NOMO-1 (cell line): ENCODE results near the gene RDX.

Source experiments
- DNase-seq, 2 experiments: peaks; one replicate each; lab custom pipeline; 2025; ENCODE audit not compliant: unreplicated experiment in 2 of 2; lab: John Stamatoyannopoulos, UW

RDX gene

DNA sequence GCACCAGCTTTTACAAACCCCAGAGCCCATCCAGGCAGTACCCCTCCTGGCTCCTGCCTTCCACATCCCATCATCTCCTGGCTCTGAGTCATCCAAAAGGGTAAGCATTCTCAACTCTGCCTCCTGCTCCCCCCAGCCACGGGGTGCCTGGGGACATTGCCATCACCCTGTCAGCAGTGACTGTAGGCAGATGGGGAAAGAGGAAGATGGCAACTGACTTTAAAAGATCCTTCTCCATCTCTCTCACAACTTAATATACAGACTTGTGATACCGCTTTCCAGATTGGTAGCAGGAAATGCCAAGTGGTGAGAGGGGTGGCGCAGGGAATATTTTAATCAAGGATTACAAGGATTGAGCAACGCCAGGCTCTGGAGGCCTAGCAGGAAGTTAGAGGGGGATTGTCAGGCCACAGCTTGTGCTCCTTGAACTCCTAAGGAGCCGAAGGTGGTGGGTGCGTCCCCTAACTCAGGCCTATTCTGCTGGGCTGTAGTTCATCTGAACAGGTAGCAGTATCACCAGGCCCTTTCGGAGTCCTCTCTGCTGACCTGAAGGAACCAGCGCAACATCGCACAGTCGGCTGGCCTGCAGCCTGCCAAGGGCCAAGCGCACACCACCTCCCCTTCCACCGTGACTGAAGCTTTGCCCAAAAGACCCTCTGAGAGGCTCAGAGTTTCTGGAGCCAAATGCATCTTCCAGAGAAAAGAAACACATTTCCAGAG, 119.9 kb downstream of the RDX start:
- DNase-seq: no peak

DNA sequence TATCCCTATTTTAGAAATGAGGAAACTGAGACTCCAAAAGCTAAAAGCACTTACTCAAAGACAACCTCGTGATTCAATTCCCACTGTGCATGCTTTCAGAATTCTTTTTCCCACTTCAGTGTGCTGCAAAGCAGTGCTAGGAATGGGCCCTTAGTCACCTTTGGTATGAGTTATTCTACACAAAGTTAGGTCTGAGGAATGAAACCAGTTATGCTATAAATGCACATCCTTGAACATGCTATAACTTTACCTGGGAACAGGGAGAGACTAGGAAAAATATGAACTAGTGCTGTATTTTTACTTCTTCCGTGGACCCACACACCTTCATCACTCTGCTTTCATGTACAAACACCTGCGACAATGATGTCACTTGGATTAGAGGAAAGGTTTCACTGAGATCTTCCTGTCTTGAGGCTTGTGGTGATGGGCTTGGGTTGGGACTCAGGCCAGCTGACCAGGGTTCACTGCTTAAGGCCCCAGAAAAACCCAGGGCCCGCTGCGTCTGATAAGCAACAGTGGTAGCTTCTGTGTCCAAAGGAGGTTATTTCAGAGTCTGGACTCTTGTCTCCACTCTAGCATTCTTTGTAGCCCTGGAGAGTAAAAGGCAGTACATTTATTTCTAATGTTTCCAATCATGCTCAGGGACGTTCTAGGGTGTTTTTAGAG, 121.6 kb downstream of the RDX start:
- DNase-seq: no peak

DNA sequence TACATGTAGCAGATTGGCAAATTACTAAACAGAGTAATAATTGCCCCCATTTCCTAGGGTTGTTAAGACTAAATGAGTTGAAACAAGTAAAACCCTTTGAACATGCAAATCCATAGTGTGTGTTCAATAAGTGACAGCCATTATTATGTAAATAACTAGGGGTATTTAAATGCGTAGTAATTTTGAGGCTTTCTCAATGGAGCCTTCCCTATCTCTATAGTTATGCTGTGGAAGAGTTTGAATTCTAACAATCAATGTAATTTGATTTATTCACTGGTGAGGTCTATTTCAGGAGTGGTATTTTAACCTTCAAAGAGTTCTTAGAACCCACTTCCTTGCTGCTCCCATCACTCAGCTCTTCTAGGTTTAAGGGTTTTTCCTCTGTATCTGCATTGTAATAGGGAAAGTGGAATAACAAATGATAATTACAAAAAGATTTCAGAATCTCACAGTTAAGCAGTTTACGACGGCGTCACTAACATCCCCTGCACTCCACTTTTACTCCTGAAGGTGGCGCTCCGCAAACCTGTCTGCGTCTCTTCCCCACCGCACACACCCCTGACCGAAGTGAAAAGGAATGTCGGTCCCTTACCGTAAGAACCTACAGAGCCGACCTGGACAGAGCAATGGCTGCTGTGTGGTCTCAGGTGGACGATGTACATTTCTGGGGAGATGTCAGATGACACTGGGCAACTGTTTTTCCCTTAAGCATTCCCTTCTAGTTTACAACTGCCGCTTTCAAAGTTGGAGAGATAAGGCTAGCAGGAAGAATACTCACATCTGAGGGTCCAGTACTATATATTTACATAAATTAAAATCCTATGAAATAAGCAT, 122.4 kb downstream of the RDX start:
- DNase-seq: peak; percentile 16 to 29

DNA sequence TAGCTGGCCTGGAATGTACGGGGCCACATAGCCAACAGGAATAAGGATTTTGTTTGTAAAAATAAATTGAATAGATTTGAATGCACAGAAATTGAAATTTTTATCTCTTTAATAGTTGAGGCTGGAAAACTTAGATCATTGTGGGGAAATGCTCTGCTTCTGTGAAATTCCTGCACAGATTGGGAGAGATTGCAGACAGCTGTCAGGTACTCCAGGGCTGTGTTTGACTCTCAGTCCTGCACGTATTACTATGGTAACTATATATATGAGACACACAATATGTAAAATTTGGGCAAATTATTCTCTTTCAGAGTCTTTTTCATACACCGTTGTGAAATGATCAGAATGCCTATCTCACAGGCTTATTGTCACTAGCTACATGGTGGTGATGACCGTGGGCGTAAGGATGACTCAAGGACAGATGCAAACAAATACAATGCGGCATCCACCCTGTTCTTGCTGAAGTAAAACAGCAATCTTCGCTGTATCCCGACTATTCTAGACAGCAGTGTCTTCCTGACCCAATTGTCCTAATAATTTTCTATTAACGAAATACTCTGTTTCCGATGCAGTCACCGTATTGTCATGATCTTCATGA, 123.8 kb downstream of the RDX start:
- no peak for DNase-seq

DNA sequence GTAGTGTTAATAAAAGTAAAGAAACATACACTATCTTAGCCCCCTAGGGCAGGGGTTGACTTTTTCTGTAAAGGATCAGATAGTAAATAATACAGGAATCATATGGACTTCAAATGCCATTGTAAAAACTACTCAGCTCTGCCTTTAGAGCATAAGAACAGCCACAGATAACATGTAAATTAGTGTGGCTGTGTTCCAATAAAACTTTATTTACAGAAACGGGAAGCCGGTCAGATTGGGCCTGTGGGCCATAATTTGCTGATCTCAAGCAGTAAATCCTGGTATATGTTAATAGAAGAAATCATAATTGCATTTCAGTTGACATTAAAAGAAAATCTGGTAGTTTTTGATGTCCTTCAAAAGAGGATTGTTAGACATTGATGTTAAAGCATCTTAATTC, 126.7 kb downstream of the RDX start:
- DNase-seq: no peak

DNA sequence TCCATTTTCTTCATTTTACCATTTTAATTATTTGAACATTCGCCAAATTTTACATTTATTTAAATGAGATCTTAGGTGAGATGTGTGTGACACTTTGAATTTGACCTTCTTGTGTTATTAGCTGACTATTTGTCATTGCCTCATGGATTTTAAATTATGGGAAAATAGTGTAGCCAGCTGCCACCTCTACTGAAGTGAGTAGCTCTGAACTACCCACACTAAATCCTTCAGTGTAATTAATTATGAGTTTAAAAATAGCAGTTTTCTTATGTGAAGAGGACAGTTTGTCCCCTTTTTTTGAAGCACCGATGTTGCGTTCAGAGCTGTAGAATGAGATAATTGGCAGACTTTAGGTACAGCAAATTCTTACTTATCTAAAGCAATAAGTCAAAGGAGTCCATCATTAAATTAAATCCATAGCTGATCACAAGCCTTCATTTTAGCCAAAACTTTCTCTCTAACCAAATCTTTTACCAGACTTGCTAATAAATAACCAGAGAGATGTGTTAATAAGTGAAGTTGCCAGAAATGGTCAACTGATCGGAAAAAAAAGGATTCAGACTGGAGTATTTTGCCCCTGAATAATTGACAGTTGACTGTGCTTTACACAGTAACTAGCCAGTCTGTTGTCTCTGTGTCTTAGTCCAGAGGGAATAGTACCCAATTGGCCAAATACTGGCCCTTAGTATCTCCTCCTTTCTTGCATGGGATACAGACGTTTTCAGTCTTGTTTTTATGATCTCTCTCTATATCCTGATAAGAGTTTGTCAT, 128.2 kb downstream of the RDX start:
- DNase-seq: no peak

DNA sequence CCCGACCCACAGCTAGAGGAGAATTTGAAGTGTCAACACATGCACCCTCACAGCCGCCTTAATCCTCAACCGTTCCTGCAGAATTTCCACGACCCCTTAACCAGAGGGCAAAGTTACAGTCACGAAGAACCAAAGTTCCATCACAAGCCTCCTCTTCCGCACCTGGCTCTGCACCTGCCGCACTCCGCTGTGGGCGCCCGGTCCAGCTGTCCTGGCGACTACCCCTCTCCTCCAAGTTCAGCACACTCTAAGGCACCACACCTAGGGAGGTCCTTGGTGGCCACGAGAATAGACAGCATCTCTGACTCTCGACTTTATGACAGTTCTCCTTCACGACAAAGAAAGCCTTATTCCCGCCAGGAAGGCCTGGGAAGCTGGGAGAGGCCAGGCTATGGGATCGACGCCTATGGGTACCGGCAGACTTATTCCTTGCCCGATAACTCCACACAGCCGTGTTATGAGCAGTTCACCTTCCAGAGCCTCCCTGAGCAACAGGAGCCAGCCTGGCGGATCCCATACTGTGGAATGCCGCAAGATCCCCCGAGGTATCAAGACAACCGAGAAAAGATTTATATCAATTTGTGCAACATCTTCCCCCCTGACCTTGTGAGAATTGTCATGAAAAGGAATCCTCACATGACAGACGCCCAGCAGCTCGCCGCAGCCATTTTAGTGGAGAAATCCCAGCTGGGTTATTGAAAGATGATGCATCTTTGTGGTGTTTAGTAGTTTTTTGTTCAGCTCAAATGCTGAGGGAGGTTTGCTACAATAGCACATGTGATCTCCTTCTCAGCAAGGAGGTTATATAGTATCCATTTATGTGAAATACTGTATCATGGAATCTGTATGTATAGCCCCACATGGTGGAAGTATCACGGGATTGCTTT, 131.1 kb downstream of the RDX start:
- no peak for DNase-seq

DNA sequence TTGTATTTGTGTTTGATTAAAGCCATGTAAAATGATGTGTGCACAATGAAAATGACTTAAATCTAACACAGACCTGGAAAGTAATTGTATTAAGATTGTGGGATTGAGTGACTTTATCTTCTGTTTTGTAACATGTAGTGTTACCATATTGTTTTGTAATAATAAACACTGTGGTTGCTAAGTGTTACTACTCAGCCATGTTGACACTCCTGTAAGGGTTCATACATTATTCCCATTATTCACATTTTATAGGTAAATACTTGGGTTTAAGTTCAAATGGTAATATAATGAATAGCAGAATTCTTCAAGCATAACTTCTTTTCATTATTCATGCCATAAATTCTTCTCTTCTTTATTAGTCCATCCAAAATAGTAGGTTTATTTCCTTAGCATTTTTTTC, 134.2 kb downstream of the RDX start:
- DNase-seq: no peak

DNA sequence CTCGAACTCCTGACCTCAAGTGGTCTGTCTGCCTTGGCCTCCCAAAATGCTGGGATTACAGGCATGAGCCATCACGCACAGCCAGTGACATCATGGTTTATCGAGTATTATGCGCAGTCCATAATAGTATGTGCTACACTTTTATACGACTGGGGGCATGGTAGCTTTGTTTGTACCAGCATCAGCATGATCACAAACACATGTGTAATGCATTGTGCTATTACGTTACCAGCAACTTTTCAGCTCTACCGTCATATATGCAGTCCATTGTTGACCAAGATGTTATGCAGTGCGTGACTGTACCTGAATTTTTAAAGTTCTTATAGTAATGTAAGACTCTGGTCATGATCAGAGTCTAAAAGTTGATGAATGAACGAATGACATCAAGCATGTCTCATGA, 135.4 kb downstream of the RDX start:
- no peak for DNase-seq

DNA sequence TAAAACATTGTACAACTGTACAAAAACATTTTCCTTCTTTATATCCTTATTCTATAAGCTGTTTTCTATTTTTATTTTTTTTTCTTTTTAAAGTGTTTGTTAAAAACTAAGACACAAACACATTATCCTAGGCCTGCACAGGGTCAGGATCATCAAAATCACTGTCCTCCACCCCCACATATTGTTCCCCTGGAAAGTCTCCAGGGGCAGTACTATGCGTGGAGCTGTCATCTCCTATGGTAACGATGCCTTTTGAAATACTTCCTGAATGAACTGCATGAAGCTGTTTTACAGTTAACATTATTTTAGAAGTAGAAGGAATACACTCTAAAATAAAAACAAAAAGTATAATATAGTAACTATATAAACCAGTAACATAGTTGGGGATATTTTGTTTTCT, 136.0 kb downstream of the RDX start:
- DNase-seq: no peak

DNA sequence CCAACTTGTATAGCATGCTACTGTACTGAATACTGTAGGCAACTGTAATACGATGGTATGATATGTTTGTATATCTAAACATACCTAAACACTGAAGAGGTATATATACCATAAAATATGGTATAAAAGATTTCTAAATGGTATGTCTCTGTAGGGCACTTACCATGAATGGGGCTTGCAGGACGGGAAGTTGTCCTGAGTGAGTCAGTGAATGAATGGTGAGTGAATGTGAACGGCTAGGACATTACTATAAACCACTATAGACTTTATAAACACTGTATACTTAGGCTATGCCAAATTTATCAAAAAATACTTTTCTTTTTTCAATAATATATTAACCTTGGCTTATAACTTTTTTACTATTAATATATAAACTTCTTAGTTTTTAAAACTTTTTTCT, 136.4 kb downstream of the RDX start:
- DNase-seq: no peak

DNA sequence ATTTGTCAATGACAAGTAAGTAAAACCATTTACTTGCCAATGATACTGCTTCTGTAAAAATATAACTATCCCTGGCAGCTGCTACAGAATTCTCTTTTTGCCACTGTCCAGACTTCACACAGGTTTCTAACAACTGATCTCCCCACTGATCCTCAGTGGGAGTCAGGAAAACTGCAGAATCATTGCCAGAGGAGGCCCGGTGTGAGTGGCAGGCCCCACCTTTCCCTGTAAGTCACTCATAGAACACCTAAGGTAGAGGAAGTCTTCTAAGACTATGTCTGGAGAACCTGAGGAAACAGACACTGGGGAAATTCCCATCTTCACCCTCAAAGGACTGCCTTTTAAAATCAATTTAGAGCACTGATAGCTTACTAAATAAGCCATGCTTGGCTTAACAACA, 136.9 kb downstream of the RDX start:
- no peak for DNase-seq

DNA sequence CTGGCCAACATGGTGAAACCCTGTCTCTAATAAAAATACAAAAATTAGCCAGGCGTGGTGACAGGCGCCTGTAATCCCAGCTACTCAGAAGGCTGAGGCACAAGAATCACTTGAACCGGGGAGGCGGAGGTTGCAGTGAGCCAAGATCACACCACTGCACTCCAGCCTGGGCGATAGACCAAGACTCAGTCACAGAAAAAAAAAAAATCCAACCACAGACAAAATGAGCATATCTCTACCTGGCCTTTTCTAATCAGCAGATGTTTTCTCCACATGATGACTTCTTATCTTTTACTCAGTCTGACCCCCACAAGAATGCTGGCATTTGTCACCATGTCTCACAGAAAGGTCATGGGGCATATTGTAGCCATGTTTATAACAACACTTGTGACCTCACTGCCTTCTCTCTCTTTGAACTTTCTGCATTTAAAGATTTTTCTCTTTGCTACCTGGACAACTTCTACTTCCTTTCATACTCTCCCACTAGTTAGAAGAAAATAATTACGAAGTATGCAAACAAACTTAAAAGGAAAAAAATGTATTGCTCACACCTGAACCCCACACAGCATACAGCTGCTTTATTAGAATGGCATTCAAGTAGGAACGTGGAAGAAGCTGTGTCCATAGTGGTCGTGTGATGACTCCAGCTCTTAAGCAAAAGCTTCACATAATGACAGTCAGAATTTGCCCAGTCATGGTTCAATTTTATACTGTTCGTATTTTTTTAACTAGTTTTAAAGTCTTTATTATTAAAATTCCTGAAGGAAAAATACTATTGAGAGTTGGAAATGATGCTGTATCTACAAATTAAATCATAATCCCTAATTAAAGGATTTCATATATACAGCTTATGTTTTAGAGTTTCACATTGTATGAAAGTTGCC, 137.9 kb downstream of the RDX start:
- DNase-seq: no peak

DNA sequence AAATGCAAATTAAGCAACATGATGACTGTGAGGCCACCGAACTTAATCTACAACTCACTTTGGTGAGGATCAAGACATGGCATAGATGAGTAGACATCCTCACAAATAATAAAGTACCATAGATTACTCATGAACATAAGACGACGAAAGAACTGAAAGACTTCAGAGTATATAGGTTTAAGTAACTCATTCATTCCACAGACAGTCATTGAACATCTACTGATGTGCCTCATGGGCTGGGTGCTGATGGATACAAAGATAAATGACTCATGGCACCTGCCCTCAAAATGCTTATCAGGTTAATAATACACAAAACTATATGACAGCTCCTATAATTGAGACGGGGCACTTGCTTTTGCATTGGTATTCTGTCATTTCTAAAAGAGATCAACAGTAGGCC, 139.9 kb downstream of the RDX start:
- DNase-seq: no peak

DNA sequence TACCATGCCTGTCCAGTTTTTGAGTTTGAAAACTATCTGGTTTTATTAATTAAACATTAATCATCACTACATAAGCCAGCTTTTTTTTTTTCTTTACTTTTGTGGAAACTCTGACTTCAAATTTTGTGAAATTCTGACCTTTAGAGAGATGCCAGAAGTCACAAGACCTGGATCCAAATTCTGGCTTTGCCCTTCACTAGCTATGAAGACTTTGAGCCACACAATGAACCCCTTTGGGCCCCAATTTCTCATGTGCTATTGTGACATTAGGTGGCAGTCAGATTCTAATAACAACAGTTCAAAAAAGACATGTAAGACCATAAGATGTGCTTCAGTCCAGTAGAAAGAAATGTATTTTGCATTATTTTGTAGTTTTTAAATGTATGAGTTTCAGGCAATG, 142.9 kb downstream of the RDX start:
- DNase-seq: no peak

DNA sequence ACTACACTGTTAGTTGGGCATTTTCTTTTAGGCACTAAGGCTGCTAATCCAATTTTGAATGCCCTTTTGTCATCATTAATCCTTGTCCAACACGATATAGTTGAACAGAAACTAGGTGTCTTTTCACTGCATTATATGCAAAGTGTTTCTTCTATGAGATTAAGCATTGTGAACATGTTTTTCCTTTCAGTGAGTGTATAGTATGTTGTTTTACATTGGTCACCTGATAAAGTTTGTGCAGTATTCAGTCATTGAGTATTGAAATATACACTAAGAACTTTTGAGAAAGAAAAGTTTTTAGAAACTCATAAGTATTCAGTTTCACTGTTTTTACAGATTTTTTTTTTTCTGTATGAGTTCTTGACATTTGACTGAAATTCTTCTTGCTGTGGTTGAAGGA, 144.2 kb downstream of the RDX start:
- DNase-seq: no peak

DNA sequence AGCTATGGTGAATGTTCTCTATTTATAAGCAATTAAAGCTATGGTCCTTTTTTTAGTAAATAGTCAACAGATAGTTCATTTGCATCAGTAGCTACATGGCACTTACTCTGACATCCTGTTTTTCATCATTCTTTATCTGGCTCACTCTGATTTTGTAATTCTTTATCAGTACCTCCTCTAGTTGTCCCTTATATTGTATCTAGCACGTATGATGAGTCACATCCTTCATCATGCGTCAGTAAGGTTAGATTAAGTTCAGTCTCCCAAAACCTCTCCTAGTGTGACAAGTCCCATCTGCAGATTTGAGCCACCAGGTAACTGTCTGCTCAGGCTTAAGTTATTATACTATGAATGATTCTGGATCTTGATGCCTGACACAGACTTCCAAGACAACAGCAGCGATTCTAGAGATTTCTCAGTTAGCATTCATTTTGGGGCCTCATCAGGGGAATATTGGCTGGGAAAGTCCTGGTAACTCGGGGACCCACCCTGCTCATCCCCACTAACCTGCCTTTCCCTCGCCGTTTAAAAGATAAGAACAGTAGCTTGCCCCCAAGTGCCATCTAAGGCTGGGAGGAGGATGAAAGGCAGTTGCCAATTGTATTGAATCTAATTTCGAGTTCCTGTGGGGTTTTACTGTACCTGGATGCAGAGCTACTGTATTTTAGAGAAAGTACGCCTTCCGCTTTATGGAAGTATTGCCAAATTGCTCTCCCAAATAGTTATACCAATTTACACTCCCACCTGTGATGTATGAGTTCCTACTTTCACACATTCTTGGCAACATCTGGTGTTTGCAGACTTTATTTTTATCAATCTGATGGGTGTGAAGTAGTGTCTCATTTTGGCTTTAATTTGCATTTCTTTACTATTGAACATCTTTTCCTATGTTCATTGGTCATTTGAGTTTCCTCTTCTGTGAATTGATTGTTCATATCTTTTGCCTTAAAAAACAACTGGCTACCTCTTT, 147.4 kb downstream of the RDX start:
- no peak for DNase-seq
